Endothelial cell of umbilical vein (primary cell): ENCODE data around the gene SAXO1. TPM values are rescaled to one million over a fixed set of nuclear protein-coding genes. Genes with fewer than 3 reads are reported as not detected.

Experiments used
- BruUV-seq: library from RNA; stranded (reverse); fragments of 400-500 nt; replicated peaks from 2 replicates; lab custom pipeline; 2021; lab: Mats Ljungman, UMichigan
- CTCF ChIA-PET: fragments of 300-600, 350-600 bp; sonication (Branson Sonifier 250); formaldehyde crosslinking; loops from one replicate; lab custom pipeline; 2021; ENCODE audit warnings: antibody characterized with exemption, inconsistent platforms; lab: Charles Lee
- POLR2A ChIA-PET: fragments of 300-600, 350-600 bp; sonication (Branson Sonifier 250); formaldehyde crosslinking; loops from one replicate; lab custom pipeline; 2021; ENCODE audit warnings: antibody characterized with exemption, inconsistent platforms; lab: Charles Lee
- DNase-seq: peaks from one replicate; pipeline ENCODE4 v3.0.0-alpha.2; 2011; ENCODE audit warnings: low read depth, low spot score
- FAIRE-seq: peaks from 2 replicates; lab custom pipeline; 2011; peaks lifted over from hg19 to GRCh38; lab: Jason Lieb, UNC
- H2AFZ ChIP-seq: 2 replicates; pipeline ENCODE4 v1.6.0; 2012; ENCODE audit warnings: low read depth, low read length, control low read depth, inconsistent platforms
- H3K27ac ChIP-seq: 2 replicates; pipeline ENCODE4 v1.5.1; 2011; ENCODE audit warnings: low read depth, mild to moderate bottlenecking, control low read depth, low read length, moderate library complexity; ENCODE audit not compliant: insufficient read depth
- H3K27me3 ChIP-seq, 2 experiments: 2 replicates each; pipeline versions ENCODE4 v1.6.0 to v1.6.1; 2011; ENCODE audit warnings: low read length in 2 of 2, mixed read lengths in 1 of 2; ENCODE audit not compliant: control insufficient read depth in 2 of 2, insufficient read depth in 2 of 2
- H3K36me3 ChIP-seq, 2 experiments: 2 replicates in 1 of 2; 3 replicates in 1 of 2; pipeline ENCODE4 v1.5.1; 2011; ENCODE audit warnings: low read length in 2 of 2, mild to moderate bottlenecking in 1 of 2, moderate library complexity in 1 of 2; ENCODE audit not compliant: control insufficient read depth in 2 of 2, insufficient read depth in 2 of 2; ENCODE audit errors: extremely low read depth in 1 of 2
- H3K4me1 ChIP-seq: 3 replicates; pipeline ENCODE4 v1.5.1; 2011; ENCODE audit warnings: mild to moderate bottlenecking, low read length; ENCODE audit not compliant: control insufficient read depth, insufficient read depth; ENCODE audit errors: extremely low read depth
- H3K4me2 ChIP-seq: 2 replicates; pipeline ENCODE4 v1.6.1; 2011; ENCODE audit warnings: low read length, control low read depth, mixed read lengths; ENCODE audit not compliant: insufficient read depth
- H3K4me3 ChIP-seq, 3 experiments: fragments of 200-600 bp in 1 of 3; sonication (generic), shearing (Covaris generic) in 1 of 3; replicated peaks in 1 of 3; 2 replicates each; pipeline ENCODE4 v1.5.1; 2011 to 2016; ENCODE audit warnings: control low read depth in 3 of 3, low read length in 3 of 3, mild to moderate bottlenecking in 2 of 3, inconsistent platforms in 1 of 3, low read depth in 1 of 3, moderate library complexity in 1 of 3; ENCODE audit not compliant: insufficient read depth in 1 of 3
- H3K79me2 ChIP-seq: 2 replicates; pipeline ENCODE4 v1.6.0; 2012; ENCODE audit warnings: low read length, inconsistent platforms; ENCODE audit not compliant: control insufficient read depth, insufficient read depth
- H3K9ac ChIP-seq: replicated peaks from 2 replicates; pipeline ENCODE3; 2011; ENCODE audit warnings: low read length, control low read depth; ENCODE audit not compliant: insufficient read depth; ENCODE audit errors: extremely low read depth
- H3K9me1 ChIP-seq: replicated peaks from 3 replicates; pipeline ENCODE4 v1.6.0; 2011; ENCODE audit warnings: mild to moderate bottlenecking, low read length; ENCODE audit not compliant: control insufficient read depth, insufficient read depth; ENCODE audit errors: extremely low read depth
- H3K9me3 ChIP-seq: replicated peaks from 2 replicates; pipeline ENCODE4 v1.5.1; 2012; ENCODE audit warnings: low read length, inconsistent platforms; ENCODE audit not compliant: control insufficient read depth, insufficient read depth
- H4K20me1 ChIP-seq: replicated peaks from 2 replicates; pipeline ENCODE3; 2011; ENCODE audit warnings: mild to moderate bottlenecking, low read length; ENCODE audit not compliant: control insufficient read depth, insufficient read depth; ENCODE audit errors: extremely low read depth
- CTCF ChIP-seq, 2 donors: IDR thresholded peaks; 1 replicate in 1 of 2; 2 replicates in 1 of 2; pipeline ENCODE4 v1.5.1; 2011; ENCODE audit warnings: low read length in 2 of 2, mild to moderate bottlenecking in 2 of 2, moderate library complexity in 2 of 2, control low read depth in 1 of 2, inconsistent platforms in 1 of 2, low read depth in 1 of 2; ENCODE audit not compliant: insufficient read depth in 1 of 2; ENCODE audit errors: extremely low read depth in 1 of 2
- EZH2 ChIP-seq: IDR thresholded peaks from 2 replicates; pipeline ENCODE4 v1.6.1; 2012; ENCODE audit warnings: borderline replicate concordance, low read depth, mild to moderate bottlenecking, moderate library complexity, low read length, inconsistent platforms; ENCODE audit not compliant: severe bottlenecking
- FOS ChIP-seq: IDR thresholded peaks from 2 replicates; pipeline ENCODE4 v1.6.1; 2011; ENCODE audit warnings: mild to moderate bottlenecking, low read length, moderate library complexity, borderline replicate concordance; ENCODE audit not compliant: insufficient read depth
- GATA2 ChIP-seq: IDR thresholded peaks from 2 replicates; pipeline ENCODE4 v1.7.0; 2011; ENCODE audit warnings: low read depth, mild to moderate bottlenecking, moderate library complexity, mixed read lengths, low read length; ENCODE audit not compliant: insufficient read length, insufficient read depth
- JUN ChIP-seq: IDR thresholded peaks from 2 replicates; pipeline ENCODE4 v1.6.1; 2011; ENCODE audit warnings: borderline replicate concordance, low read depth; ENCODE audit not compliant: insufficient read length, insufficient read depth
- MAX ChIP-seq: IDR thresholded peaks from 2 replicates; pipeline ENCODE4 v1.6.1; 2011; ENCODE audit not compliant: insufficient read depth, insufficient read length
- MYC ChIP-seq: IDR thresholded peaks from one replicate; pipeline ENCODE4 v1.6.1; 2011; ENCODE audit warnings: mild to moderate bottlenecking, low read depth, low read length
- POLR2A ChIP-seq: IDR thresholded peaks from 2 replicates; pipeline ENCODE4 v1.6.1; 2012; ENCODE audit warnings: low read depth, mild to moderate bottlenecking, control low read depth, low read length
- POLR2AphosphoS5 ChIP-seq: IDR thresholded peaks from 2 replicates; pipeline ENCODE4 v1.6.1; 2012; ENCODE audit warnings: low read depth, mild to moderate bottlenecking, control low read depth, low read length, moderate library complexity; ENCODE audit not compliant: insufficient read depth
- dilution Hi-C: fragments of 300-500 bp; cut with MboI; formaldehyde crosslinking; loops from one replicate; pipeline ENCODE4 v1.15.0; 2019; ENCODE audit warnings: low sequenced_read_pairs; ENCODE audit not compliant: extremely low pct_ligation_motif_present
- intact Hi-C: fragments of 100-400 bp; cut with micrococcal nuclease; formaldehyde crosslinking; loops from one replicate; pipeline ENCODE4 v1.10.0; 2022
- polyA plus RNA-seq, 4 experiments: library from polyadenylated mRNA; depleted of rRNA in 3 of 4; stranded (reverse) in 3 of 4; unstranded in 1 of 4; fragments of >200 nt; gene quantifications; 2 replicates each; pipeline versions ENCODE4 v1.2.1 to v1.2.3, GENCODE V29; 2011 to 2012; ENCODE audit warnings: missing spikeins in 1 of 4
- total RNA-seq: library from RNA; stranded (reverse); gene quantifications from 2 replicates; pipeline ENCODE4 v1.2.3, GENCODE V29; 2021

SAXO1 gene
- total and polyA plus RNA-seq, 2 donors (not counting 3 experiments of a cell fraction or from before 2014, with no cell fraction given), result not detected

GRCh38 chr9:18955626-18956025 is 77.4 kb downstream of the SAXO1 start:
- intact Hi-C loops, result no loop called here
- BruUV-seq, result no TSS peak
- H3K4me2 ChIP-seq, result no peak overlapping the region
- H3K9ac ChIP-seq, result no peak overlapping the region
- no peak for DNase-seq
- H3K9me3 ChIP-seq, result no peaks in the 10 kb centered on the region
- no peaks in the 10 kb centered on the region for H3K4me1 ChIP-seq
- H3K36me3 ChIP-seq, result no peaks in the 10 kb centered on the region
- TF ChIP-seq MAX (no peak), MYC (no peak), POLR2AphosphoS5 (no peak), FOS (no peak), GATA2 (no peak), JUN (no peak), POLR2A (no peak)
- POLR2A ChIA-PET, result no interaction called here
- dilution Hi-C loops, result no loop called here
- no peak overlapping the region for H2AFZ ChIP-seq
- H3K27ac ChIP-seq, result no peak overlapping the region
- CTCF ChIA-PET, result interaction anchor here (0.6 to 1.1 kb wide), 2 partner anchors 79 to 94 kb away, joined by 3 to 4 read pairs; no protein-coding TSS in a partner anchor
- H3K79me2 ChIP-seq, result no peaks in the 10 kb centered on the region
- no peak for FAIRE-seq
- no peak overlapping the region for H3K4me3 ChIP-seq
- H4K20me1 ChIP-seq, result no peaks in the 10 kb centered on the region
- no peaks in the 10 kb centered on the region for H3K9me1 ChIP-seq
- peaks cover 0 to 3% of the 10 kb centered on the region in 2 experiments for H3K27me3 ChIP-seq

- no TSS peak for BruUV-seq
- no peak overlapping the region for H3K4me3 ChIP-seq
- ChIA-PET POLR2A (no interaction called here), CTCF (interaction anchor here (0.6 kb wide), 1 partner anchor 539 kb away, joined by 3 read pairs; no protein-coding TSS in a partner anchor)
- TF ChIP-seq POLR2A, result no peak
- no peak for TF ChIP-seq FOS
- TF ChIP-seq GATA2, result no peak
- TF ChIP-seq CTCF (IDR thresholded peaks at IDR 0.05; ENCODE audit: extremely low read depth in 1 of 2, insufficient read depth in 1 of 2, low read depth in 1 of 2, low read length in 2 of 2), result no peak
- no peak for TF ChIP-seq MYC
- no peak for TF ChIP-seq EZH2
- TF ChIP-seq MAX, result no peak
- TF ChIP-seq POLR2AphosphoS5, result no peak
- dilution Hi-C loops, result no loop called here
- H3K9ac ChIP-seq, result no peak overlapping the region
- peaks cover 6% of the 10 kb centered on the region in 2 experiments for H3K27me3 ChIP-seq
- no peak overlapping the region for H2AFZ ChIP-seq
- H3K27ac ChIP-seq, result no peak overlapping the region
- H3K4me1 ChIP-seq, result no peaks in the 10 kb centered on the region
- no peaks in the 10 kb centered on the region for H4K20me1 ChIP-seq
- no peaks in the 10 kb centered on the region for H3K9me1 ChIP-seq
- no peaks in the 10 kb centered on the region for H3K9me3 ChIP-seq
- intact Hi-C loops, result no loop called here
- DNase-seq (no peak), FAIRE-seq (no peak)
- H3K79me2 ChIP-seq, result no peaks in the 10 kb centered on the region
- H3K4me2 ChIP-seq, result no peak overlapping the region
- H3K36me3 ChIP-seq, result no peaks in the 10 kb centered on the region
Observed at GRCh38 chr9:18951936-18952335, 81.1 kb downstream of the SAXO1 start.
